ENCODE results near the gene FGD1.

Gene FGD1

DNA sequence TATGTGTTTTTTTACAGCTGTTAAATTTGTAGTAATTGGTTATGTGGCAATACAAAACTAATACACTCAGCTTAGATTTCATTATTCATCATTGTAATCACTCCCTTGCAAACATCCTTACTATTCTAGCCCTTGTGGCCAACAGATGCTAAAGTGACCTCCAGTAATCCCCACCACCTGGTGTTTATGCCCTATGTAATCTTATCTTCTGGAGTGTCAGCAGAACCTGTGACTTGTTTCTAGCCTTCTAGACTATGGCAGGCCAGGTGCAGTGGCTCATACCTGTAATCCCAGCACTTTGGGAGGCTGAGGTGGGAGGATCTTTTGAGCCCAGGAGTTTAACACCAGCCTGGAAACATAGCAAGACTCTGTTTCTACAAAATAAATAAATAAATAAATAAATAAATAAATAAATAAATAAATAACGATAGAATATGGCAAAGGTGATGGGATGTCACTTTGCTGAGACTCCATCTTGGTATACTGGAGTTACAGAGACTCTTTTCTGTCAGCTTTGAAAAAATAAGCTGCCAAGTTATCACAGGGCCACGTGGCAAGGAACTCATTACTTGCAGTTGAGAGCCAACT, 68.1 kb downstream of the FGD1 start:
- Histone ChIP-seq H3K27ac (ENCODE audit: poor library complexity, severe bottlenecking) (no peak overlapping the region), H3K4me1 (ENCODE audit: insufficient read depth, poor library complexity, severe bottlenecking) (no peaks in the 10 kb centered on the region), H3K27me3 (ENCODE audit: insufficient read depth, poor library complexity, severe bottlenecking) (no peaks in the 10 kb centered on the region), H3K9me3 (ENCODE audit: severe bottlenecking) (no peaks in the 10 kb centered on the region), H3K36me3 (ENCODE audit: low read depth) (no peaks in the 10 kb centered on the region), H3K4me3 (ENCODE audit: severe bottlenecking) (no peak overlapping the region)
- DNase-seq (ENCODE audit: low spot score) (no peak), ATAC-seq (ENCODE audit: low read depth) (no peak)
- TF ChIP-seq, protein P1, sequence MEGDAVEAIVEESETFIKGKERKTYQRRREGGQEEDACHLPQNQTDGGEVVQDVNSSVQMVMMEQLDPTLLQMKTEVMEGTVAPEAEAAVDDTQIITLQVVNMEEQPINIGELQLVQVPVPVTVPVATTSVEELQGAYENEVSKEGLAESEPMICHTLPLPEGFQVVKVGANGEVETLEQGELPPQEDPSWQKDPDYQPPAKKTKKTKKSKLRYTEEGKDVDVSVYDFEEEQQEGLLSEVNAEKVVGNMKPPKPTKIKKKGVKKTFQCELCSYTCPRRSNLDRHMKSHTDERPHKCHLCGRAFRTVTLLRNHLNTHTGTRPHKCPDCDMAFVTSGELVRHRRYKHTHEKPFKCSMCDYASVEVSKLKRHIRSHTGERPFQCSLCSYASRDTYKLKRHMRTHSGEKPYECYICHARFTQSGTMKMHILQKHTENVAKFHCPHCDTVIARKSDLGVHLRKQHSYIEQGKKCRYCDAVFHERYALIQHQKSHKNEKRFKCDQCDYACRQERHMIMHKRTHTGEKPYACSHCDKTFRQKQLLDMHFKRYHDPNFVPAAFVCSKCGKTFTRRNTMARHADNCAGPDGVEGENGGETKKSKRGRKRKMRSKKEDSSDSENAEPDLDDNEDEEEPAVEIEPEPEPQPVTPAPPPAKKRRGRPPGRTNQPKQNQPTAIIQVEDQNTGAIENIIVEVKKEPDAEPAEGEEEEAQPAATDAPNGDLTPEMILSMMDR (IDR thresholded peaks at IDR 0.05; ENCODE audit: poor library complexity, severe bottlenecking) = no peak

DNA sequence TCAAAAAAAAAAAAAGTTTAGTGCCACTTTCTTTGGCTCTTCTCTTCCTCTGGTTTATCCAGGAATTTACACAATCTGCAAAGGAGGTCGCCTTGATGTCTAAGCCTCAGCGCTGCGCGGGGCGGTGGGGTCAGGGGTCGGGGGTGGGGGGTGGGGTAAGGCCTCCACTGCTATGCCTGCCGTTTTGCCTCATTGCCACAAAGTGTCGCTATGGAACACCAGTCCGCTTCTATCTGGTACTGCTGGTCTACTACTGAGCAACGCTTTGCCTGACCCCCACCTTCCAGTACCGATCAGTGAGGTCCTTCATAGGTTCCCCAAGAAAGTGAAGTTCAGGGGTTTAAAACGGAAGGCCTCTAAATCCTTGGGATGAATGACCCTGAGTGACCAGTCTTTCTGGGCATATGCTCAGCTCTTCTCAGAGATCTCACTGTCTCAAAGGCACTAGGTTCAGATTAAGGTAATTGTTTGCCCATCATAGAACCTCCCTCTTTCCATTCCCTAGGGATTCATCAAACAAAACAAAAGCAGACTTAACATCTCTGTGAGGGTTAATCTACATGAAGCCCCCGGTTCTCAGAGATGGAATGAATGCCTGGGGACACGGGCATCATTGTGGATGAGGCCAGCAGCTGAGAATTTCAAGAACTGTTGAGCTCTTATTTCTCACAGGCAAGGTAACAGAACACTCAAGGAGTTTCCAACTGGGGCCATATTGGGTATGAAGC, 72.7 kb downstream of the FGD1 start:
- Histone ChIP-seq H3K27me3 (ENCODE audit: insufficient read depth, poor library complexity, severe bottlenecking) (no peaks in the 10 kb centered on the region), H3K27ac (ENCODE audit: poor library complexity, severe bottlenecking) (no peak overlapping the region), H3K4me3 (ENCODE audit: severe bottlenecking) (no peak overlapping the region), H3K4me1 (ENCODE audit: insufficient read depth, poor library complexity, severe bottlenecking) (no peaks in the 10 kb centered on the region), H3K36me3 (ENCODE audit: low read depth) (no peaks in the 10 kb centered on the region), H3K9me3 (ENCODE audit: severe bottlenecking) (no peaks in the 10 kb centered on the region)
- TF ChIP-seq, protein P1 (IDR thresholded peaks at IDR 0.05; ENCODE audit: poor library complexity, severe bottlenecking) = no peak
- no peak for ATAC-seq (ENCODE audit: low read depth)
- no peak for DNase-seq (ENCODE audit: low spot score)

DNA sequence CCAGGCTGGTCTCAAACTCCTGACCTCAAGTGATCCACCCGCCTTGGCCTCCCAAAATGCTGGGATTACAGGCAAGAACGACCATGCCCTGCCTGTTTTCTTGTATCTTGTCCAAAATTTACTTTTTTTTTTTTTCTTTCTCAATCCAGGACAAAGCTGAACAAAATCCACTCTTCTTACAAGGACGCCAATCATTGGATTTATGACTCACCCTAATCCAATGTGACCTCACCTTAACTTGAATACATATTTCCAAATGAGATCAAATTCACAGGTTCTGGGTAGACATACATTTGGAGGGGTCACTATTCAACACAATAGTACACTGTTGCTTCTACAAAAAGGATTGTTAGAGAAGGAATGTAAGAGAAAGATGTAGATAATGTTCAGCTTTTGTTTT, 73.9 kb downstream of the FGD1 start:
- no peaks in the 10 kb centered on the region for H3K9me3 ChIP-seq (ENCODE audit: severe bottlenecking)
- ATAC-seq (ENCODE audit: low read depth) = no peak
- H3K27me3 ChIP-seq (ENCODE audit: insufficient read depth, poor library complexity, severe bottlenecking) = no peaks in the 10 kb centered on the region

DNA sequence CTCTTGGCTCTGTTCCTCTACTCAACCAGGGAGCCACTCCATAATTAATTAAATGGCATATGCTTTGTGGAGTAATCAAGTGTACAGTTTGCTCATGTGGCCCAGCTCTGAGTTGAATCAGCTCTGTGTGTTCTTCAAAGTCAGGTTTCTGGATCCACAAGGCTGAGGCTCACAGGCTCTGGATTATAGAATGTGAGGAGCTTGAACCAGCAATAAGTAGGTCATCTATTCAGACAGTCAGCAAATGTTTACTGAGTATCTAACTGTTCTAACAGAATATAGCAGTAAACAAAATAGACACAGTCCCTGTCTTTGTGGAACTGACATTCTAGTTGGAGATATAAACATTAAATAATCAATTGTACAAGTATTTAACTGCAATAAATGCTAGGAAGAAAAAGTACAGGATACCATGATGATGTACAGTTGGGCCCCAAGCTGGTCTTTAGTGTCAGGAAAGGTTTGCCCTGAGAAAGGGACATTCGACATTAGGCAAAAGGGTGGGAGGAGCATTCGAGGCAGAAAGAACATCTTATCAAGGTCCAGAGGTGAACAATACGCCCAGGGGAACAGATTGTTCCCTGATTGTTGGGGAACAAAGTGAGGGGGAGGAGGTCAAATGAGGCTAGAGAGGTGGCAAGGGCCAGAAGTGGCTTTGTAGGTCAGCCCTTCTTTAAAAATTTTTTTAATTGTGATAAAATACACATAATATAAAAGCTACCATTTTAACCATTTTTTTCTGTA, 76.3 kb downstream of the FGD1 start:
- no peak for DNase-seq (ENCODE audit: low spot score)
- H3K4me3 ChIP-seq (ENCODE audit: severe bottlenecking) = no peak overlapping the region
- TF ChIP-seq, protein P1 (IDR thresholded peaks at IDR 0.05; ENCODE audit: poor library complexity, severe bottlenecking) = no peak

More for the DNA sequence above, 73.9 kb downstream of the FGD1 start:
- TF ChIP-seq, protein P1 (IDR thresholded peaks at IDR 0.05; ENCODE audit: poor library complexity, severe bottlenecking) = no peak
- DNase-seq (ENCODE audit: low spot score) = no peak
- no peak overlapping the region for H3K4me3 ChIP-seq (ENCODE audit: severe bottlenecking)
- H3K4me1 ChIP-seq (ENCODE audit: insufficient read depth, poor library complexity, severe bottlenecking) = no peaks in the 10 kb centered on the region
- H3K36me3 ChIP-seq (ENCODE audit: low read depth) = no peaks in the 10 kb centered on the region
- no peak overlapping the region for H3K27ac ChIP-seq (ENCODE audit: poor library complexity, severe bottlenecking)

More for the DNA sequence above, 76.3 kb downstream of the FGD1 start:
- no peaks in the 10 kb centered on the region for H3K9me3 ChIP-seq (ENCODE audit: severe bottlenecking)
- no peaks in the 10 kb centered on the region for H3K4me1 ChIP-seq (ENCODE audit: insufficient read depth, poor library complexity, severe bottlenecking)
- no peaks in the 10 kb centered on the region for H3K36me3 ChIP-seq (ENCODE audit: low read depth)
- no peaks in the 10 kb centered on the region for H3K27me3 ChIP-seq (ENCODE audit: insufficient read depth, poor library complexity, severe bottlenecking)
- no peak overlapping the region for H3K27ac ChIP-seq (ENCODE audit: poor library complexity, severe bottlenecking)
- no peak for ATAC-seq (ENCODE audit: low read depth)

Data from RWPE2 (cell line).